Measurements from ENCODE around the gene INTS1. TPM values are rescaled to one million over a fixed set of nuclear protein-coding genes. Genes with fewer than 3 reads are reported as not detected.

The INTS1 gene
- total RNA-seq, 1 donor = 66.2 TPM

DNA sequence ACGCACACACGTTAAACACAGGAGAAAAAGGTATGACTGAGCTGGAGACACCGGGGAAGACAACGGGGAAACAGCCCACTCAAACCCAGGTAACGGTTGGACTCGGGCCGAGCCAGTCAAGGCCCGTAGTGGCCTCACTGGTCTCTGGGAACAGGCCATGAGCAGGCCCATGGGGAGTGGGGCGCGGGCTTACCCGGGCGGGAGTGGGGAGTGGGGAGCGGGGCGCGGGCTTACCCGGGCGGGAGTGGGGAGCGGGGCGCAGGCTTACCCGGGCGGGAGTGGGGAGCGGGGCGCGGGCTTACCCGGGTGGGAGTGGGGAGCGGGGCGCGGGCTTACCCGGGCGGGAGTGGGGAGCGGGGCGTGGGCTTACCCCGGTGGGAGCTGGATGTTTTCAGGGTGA, 11.5 kb downstream of the INTS1 start:
- H3K27me3 ChIP-seq (ENCODE audit: insufficient read depth, low read length) = no peaks in the 10 kb centered on the region
- no peaks in the 10 kb centered on the region for H3K4me1 ChIP-seq (ENCODE audit: insufficient read depth, low read length)
- no peak for DNase-seq (ENCODE audit: insufficient read length, low spot score, missing footprints)
- no peaks in the 10 kb centered on the region for H3K79me2 ChIP-seq (ENCODE audit: insufficient read depth, low read length)
- no peaks in the 10 kb centered on the region for H4K20me1 ChIP-seq (ENCODE audit: insufficient read depth, low read length)
- H3K4me3 ChIP-seq (ENCODE audit: insufficient read depth, low read length) = no peak overlapping the region
- H3K9me3 ChIP-seq (ENCODE audit: low read depth, low read length) = no peaks in the 10 kb centered on the region
- H3K27ac ChIP-seq (ENCODE audit: low read depth, low read length) = no peak overlapping the region
- TF ChIP-seq, protein P1, sequence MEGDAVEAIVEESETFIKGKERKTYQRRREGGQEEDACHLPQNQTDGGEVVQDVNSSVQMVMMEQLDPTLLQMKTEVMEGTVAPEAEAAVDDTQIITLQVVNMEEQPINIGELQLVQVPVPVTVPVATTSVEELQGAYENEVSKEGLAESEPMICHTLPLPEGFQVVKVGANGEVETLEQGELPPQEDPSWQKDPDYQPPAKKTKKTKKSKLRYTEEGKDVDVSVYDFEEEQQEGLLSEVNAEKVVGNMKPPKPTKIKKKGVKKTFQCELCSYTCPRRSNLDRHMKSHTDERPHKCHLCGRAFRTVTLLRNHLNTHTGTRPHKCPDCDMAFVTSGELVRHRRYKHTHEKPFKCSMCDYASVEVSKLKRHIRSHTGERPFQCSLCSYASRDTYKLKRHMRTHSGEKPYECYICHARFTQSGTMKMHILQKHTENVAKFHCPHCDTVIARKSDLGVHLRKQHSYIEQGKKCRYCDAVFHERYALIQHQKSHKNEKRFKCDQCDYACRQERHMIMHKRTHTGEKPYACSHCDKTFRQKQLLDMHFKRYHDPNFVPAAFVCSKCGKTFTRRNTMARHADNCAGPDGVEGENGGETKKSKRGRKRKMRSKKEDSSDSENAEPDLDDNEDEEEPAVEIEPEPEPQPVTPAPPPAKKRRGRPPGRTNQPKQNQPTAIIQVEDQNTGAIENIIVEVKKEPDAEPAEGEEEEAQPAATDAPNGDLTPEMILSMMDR (IDR thresholded peaks at IDR 0.05; ENCODE audit: extremely low read depth, low read depth, low read length) = no peak
- peaks cover 42% of the 10 kb centered on the region for H3K36me3 ChIP-seq (ENCODE audit: insufficient read depth, low read length)
- H3K4me2 ChIP-seq (ENCODE audit: insufficient read depth, low read length) = no peak overlapping the region
- H2AFZ ChIP-seq (ENCODE audit: low read length) = no peak overlapping the region

DNA sequence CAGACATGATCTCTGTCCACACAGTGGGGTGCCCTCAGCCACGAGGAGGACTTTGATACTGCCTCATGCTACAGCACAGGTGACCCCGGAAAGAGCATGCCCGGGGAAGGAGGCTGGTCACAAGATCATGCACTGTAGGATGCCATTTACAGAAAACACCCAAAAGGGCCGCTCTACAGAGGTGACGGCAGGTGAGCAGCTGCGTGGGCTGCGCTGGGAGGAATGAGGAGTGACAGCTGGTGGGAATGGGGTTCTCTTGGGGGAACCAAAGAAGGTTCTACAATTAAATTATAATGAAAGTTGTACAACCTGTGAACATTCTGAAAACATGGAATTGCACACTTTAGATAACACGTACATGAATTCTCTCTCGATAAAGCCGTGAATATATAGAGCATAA, 12.0 kb downstream of the INTS1 start:
- Histone ChIP-seq H3K36me3 (ENCODE audit: insufficient read depth, low read length) (peaks cover 42% of the 10 kb centered on the region), H3K4me3 (ENCODE audit: insufficient read depth, low read length) (no peak overlapping the region), H3K27me3 (ENCODE audit: insufficient read depth, low read length) (no peaks in the 10 kb centered on the region), H3K27ac (ENCODE audit: low read depth, low read length) (no peak overlapping the region), H3K4me2 (ENCODE audit: insufficient read depth, low read length) (no peak overlapping the region), H4K20me1 (ENCODE audit: insufficient read depth, low read length) (no peaks in the 10 kb centered on the region), H2AFZ (ENCODE audit: low read length) (no peak overlapping the region), H3K79me2 (ENCODE audit: insufficient read depth, low read length) (no peaks in the 10 kb centered on the region), H3K9me3 (ENCODE audit: low read depth, low read length) (no peaks in the 10 kb centered on the region), H3K4me1 (ENCODE audit: insufficient read depth, low read length) (no peaks in the 10 kb centered on the region)
- no peak for DNase-seq (ENCODE audit: insufficient read length, low spot score, missing footprints)
- TF ChIP-seq, protein P1 (IDR thresholded peaks at IDR 0.05; ENCODE audit: extremely low read depth, low read depth, low read length) = no peak

DNA sequence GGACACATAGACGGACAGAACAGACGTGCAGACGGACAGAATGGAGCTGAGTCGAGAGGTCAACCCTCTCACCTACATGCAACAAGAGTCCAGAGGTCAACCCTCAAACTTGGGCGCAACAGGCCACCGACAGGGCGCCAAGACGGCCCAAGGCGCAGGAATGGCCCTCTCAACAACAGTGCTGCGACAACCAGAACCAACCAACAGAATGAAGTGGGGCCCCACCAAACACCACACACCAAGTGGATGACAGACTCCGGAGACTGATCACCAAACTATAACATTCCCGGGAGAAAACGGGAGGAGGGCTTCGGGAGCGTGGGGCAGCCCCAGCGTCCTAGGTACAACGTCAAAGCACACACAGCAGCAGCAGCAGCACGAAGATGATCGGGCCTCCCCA, 13.4 kb downstream of the INTS1 start:
- no peaks in the 10 kb centered on the region for H3K27me3 ChIP-seq (ENCODE audit: insufficient read depth, low read length)
- H4K20me1 ChIP-seq (ENCODE audit: insufficient read depth, low read length) = no peaks in the 10 kb centered on the region
- no peak overlapping the region for H3K4me2 ChIP-seq (ENCODE audit: insufficient read depth, low read length)
- no peak overlapping the region for H2AFZ ChIP-seq (ENCODE audit: low read length)
- DNase-seq (ENCODE audit: insufficient read length, low spot score, missing footprints) = no peak
- H3K4me1 ChIP-seq (ENCODE audit: insufficient read depth, low read length) = no peaks in the 10 kb centered on the region
- H3K9me3 ChIP-seq (ENCODE audit: low read depth, low read length) = no peaks in the 10 kb centered on the region
- peaks cover 35% of the 10 kb centered on the region for H3K36me3 ChIP-seq (ENCODE audit: insufficient read depth, low read length)
- TF ChIP-seq, protein P1 (IDR thresholded peaks at IDR 0.05; ENCODE audit: extremely low read depth, low read depth, low read length) = no peak
- no peak overlapping the region for H3K27ac ChIP-seq (ENCODE audit: low read depth, low read length)
- no peaks in the 10 kb centered on the region for H3K79me2 ChIP-seq (ENCODE audit: insufficient read depth, low read length)
- no peak overlapping the region for H3K4me3 ChIP-seq (ENCODE audit: insufficient read depth, low read length)

DNA sequence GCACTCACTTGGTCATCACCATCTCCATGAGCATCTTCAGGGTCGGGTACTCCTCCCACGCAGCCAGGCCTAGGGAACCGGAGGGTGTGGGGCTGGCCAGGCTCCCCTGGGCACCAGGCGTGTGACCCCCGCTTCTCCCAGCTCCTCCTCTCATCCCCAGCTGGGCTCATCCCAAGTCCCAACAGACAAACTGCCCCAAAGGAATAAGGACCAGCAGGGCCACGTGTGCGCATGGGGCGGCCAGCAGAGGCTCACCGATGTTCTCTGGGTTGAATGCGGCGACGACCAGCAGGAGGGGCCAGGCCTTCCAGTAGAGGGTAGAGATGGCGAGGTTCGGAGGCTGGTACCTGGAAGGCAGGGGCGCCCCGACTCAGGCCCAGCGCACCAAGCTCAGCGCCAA, 14.9 kb downstream of the INTS1 start:
- no peaks in the 10 kb centered on the region for H3K4me1 ChIP-seq (ENCODE audit: insufficient read depth, low read length)
- H3K79me2 ChIP-seq (ENCODE audit: insufficient read depth, low read length) = no peaks in the 10 kb centered on the region
- no peak overlapping the region for H3K27ac ChIP-seq (ENCODE audit: low read depth, low read length)
- H3K4me3 ChIP-seq (ENCODE audit: insufficient read depth, low read length) = no peak overlapping the region
- DNase-seq (ENCODE audit: insufficient read length, low spot score, missing footprints) = no peak
- peaks cover 42% of the 10 kb centered on the region for H3K36me3 ChIP-seq (ENCODE audit: insufficient read depth, low read length)
- H4K20me1 ChIP-seq (ENCODE audit: insufficient read depth, low read length) = no peaks in the 10 kb centered on the region
- H3K9me3 ChIP-seq (ENCODE audit: low read depth, low read length) = no peaks in the 10 kb centered on the region
- no peak overlapping the region for H3K4me2 ChIP-seq (ENCODE audit: insufficient read depth, low read length)
- TF ChIP-seq, protein P1 (IDR thresholded peaks at IDR 0.05; ENCODE audit: extremely low read depth, low read depth, low read length) = no peak
- no peak overlapping the region for H2AFZ ChIP-seq (ENCODE audit: low read length)
- no peaks in the 10 kb centered on the region for H3K27me3 ChIP-seq (ENCODE audit: insufficient read depth, low read length)
